ENCODE measurements around the gene WSCD2.

- TF ChIP-seq EZH2phosphoT487 (IDR thresholded peaks at IDR 0.05; ENCODE audit: borderline replicate concordance, low read depth, low read length) = no peak
- TF ChIP-seq CTCF (conservative IDR thresholded peaks at IDR 0.05; ENCODE audit: low read length) = no peak
Observed at GRCh38 chr12:108173160-108173559, 44.1 kb downstream of the WSCD2 start.
